ENCODE results near the gene SLCO4A1. TPM values are rescaled to one million over a fixed set of nuclear protein-coding genes. Genes with fewer than 3 reads are reported as not detected.
"Not testable (repeated sequence)": the region's sequence is repeated elsewhere in the genome, so short reads cannot be mapped to it uniquely, and the experiment has no call there.

Gene SLCO4A1
- total RNA-seq, 1 donor from 2014 or later = 63.3 TPM

DNA sequence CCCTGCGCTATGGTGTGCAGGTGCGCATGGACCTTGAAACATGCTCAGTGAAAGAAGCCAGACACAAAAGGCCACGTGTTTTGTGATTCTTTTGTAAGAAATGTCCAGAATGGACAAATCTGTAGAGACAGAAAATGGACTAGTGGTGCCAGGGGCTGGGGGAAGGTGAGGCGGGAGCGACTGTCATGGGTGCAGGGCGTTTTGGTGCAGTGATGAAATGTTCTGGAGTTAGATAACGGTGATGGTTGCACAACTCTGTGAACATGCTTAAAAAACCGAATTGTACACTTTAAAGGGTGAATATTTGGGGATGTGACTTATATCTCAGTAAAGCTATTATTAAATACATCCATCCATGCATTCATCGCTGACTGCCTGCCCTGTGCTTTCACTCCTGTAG is 34.7 kb downstream of the SLCO4A1 start:
- H3K27me3 ChIP-seq = peaks cover 9% of the 10 kb centered on the region
- no peak overlapping the region for H3K4me3 ChIP-seq
- no peaks in the 10 kb centered on the region for H3K9me3 ChIP-seq
- ATAC-seq = no peak
- intact Hi-C loops (cut with DNase I) = loop anchor here (10.0 kb wide), 1 partner anchor 128 kb away; the partner anchor contains the start of gene OGFR
- no peaks in the 10 kb centered on the region for H3K4me1 ChIP-seq
- no peak overlapping the region for H3K27ac ChIP-seq
- no peak for TF ChIP-seq CTCF (IDR thresholded peaks at IDR 0.05)
- DNase-seq = no peak
- H3K36me3 ChIP-seq = no peaks in the 10 kb centered on the region

GRCh38 chr20:62677678-62678077 is 35.4 kb downstream of the SLCO4A1 start:
- Histone ChIP-seq H3K4me3 (no peak overlapping the region), H3K27me3 (peaks cover 9% of the 10 kb centered on the region), H3K4me1 (no peaks in the 10 kb centered on the region), H3K27ac (no peak overlapping the region), H3K9me3 (no peaks in the 10 kb centered on the region), H3K36me3 (no peaks in the 10 kb centered on the region)
- ATAC-seq (no peak), DNase-seq (no peak)
- intact Hi-C loops (cut with DNase I) = loop anchor here (10.0 kb wide), 1 partner anchor 127 kb away; the partner anchor contains the start of gene OGFR
- TF ChIP-seq CTCF (IDR thresholded peaks at IDR 0.05) = no peak

DNA sequence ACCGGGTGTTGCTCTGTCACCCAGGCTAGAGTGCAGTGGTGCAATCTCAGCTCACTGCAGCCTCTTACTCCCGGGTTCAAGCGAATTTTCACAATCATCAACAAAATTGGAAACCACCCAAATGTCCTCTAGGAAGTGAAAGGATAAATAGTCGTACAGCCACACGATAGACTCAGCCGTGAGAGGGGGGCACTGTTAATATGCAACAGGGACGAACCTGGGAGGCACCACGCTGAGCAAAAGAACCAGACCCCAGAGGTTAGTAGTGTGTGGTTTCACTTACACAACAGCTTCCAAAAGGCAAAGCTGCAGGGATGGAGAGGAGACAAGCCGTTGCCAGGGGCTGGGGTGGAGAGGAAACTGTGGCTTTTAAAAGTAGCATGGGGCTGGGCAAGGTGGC is 36.2 kb downstream of the SLCO4A1 start:
- intact Hi-C loops (cut with DNase I) = loop anchor here (10.0 kb wide), 1 partner anchor 126 kb away; the partner anchor contains the start of gene OGFR
- ATAC-seq = no peak
- Histone ChIP-seq H3K4me1 (no peaks in the 10 kb centered on the region), H3K27me3 (peaks cover 16% of the 10 kb centered on the region), H3K4me3 (no peak overlapping the region), H3K27ac (no peak overlapping the region), H3K9me3 (no peaks in the 10 kb centered on the region), H3K36me3 (no peaks in the 10 kb centered on the region)
- no peak for DNase-seq
- TF ChIP-seq CTCF (IDR thresholded peaks at IDR 0.05) = no peak

DNA sequence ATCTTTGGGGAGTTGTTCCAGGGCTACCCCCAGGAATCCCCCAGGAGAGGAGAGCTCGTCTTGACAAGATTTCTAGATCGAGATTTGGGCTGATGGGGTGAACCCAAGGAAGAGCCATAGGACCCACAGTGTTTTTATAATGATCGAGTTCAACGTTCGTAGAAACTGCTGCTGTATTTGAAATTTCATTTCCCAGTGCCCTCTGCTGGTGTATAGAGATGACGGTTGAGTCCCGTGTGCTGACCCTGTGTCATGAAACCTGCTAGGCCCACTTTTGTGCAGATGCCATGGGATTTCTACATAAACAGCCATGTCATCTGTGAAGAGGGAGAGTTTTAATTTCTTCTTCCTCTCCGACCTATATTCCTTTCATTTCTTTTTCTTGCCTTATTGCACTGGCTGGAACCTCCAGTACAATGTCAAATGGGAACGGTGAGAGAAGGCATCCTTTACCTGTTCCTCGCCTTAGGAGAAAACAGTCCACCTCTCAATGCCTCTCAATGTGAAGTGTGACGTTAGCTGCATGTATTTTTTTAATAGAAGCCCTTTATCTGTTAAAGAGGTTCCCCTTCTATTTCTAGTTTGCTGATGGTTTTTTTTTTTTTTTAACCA is 37.8 kb downstream of the SLCO4A1 start:
- no peak for TF ChIP-seq CTCF (IDR thresholded peaks at IDR 0.05)
- no peak for ATAC-seq

GRCh38 chr20:62682912-62683517 is 40.7 kb downstream of the SLCO4A1 start:
- Histone ChIP-seq H3K36me3 (no peaks in the 10 kb centered on the region), H3K27me3 (peaks cover 27% of the 10 kb centered on the region), H3K27ac (no peak overlapping the region), H3K9me3 (no peaks in the 10 kb centered on the region), H3K4me3 (no peak overlapping the region), H3K4me1 (peaks cover 6% of the 10 kb centered on the region)
- TF ChIP-seq CTCF (IDR thresholded peaks at IDR 0.05) = no peak
- ATAC-seq (no peak), DNase-seq (no peak)
- intact Hi-C loops (cut with DNase I) = no loop called here

More for the DNA sequence above, 37.8 kb downstream of the SLCO4A1 start:
- Histone ChIP-seq H3K4me1 (no peaks in the 10 kb centered on the region), H3K27me3 (peaks cover 27% of the 10 kb centered on the region), H3K4me3 (no peak overlapping the region), H3K9me3 (no peaks in the 10 kb centered on the region), H3K27ac (no peak overlapping the region), H3K36me3 (no peaks in the 10 kb centered on the region)
- intact Hi-C loops (cut with DNase I) = loop anchor here (10.0 kb wide), 1 partner anchor 125 kb away; the partner anchor contains the start of gene OGFR
- DNase-seq = no peak

GRCh38 chr20:62683660-62684322 is 41.5 kb downstream of the SLCO4A1 start:
- H3K27ac ChIP-seq; intact Hi-C loops (cut with DNase I): not testable (repeated sequence)
- H3K27me3 ChIP-seq = peaks cover 27% of the 10 kb centered on the region

More at GRCh38 chr20:62683660-62684322, 41.5 kb downstream of the SLCO4A1 start:
- ATAC-seq, H3K36me3 ChIP-seq, DNase-seq, H3K4me1 ChIP-seq, H3K9me3 ChIP-seq, H3K4me3 ChIP-seq: not testable (repeated sequence)

All from upper lobe of right lung (tissue), 1 donor.